Measurements from ENCODE around the gene PPP2CA.

GRCh38 chr5:134148986-134149539 lies 76.8 kb downstream of the PPP2CA start:
- no peak for TF ChIP-seq CTCF (IDR thresholded peaks at IDR 0.05 in 8 of 11, conservative IDR thresholded peaks at IDR 0.05 in 3 of 11)
- peak in 1 of 3 donors; percentile 22 for TF ChIP-seq POLR2AphosphoS5 (IDR thresholded peaks at IDR 0.05)

Measured in spleen (tissue), 7 donors.